Measurements from ENCODE around the gene EFHC1.

DNA sequence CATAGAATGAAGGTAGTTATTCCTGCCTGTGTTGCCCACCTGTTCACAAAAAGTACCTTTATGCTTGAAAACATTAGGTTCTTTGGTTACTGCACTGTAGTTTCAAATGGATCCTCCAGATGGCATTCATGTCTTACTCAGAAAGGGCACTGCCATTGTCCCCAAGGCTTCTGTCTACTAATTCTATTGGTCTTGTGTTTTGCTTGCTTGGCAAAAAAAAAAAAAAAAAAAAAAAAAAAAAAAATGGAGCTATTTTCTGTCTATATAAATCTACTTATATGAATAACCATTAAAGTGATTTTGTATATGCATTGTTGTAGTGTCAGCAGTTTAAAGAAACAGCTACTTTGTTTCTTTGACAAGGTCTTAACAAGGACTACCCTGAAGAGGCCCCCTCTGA lies 12.7 kb upstream of the EFHC1 start:
- TF ChIP-seq, protein P1, sequence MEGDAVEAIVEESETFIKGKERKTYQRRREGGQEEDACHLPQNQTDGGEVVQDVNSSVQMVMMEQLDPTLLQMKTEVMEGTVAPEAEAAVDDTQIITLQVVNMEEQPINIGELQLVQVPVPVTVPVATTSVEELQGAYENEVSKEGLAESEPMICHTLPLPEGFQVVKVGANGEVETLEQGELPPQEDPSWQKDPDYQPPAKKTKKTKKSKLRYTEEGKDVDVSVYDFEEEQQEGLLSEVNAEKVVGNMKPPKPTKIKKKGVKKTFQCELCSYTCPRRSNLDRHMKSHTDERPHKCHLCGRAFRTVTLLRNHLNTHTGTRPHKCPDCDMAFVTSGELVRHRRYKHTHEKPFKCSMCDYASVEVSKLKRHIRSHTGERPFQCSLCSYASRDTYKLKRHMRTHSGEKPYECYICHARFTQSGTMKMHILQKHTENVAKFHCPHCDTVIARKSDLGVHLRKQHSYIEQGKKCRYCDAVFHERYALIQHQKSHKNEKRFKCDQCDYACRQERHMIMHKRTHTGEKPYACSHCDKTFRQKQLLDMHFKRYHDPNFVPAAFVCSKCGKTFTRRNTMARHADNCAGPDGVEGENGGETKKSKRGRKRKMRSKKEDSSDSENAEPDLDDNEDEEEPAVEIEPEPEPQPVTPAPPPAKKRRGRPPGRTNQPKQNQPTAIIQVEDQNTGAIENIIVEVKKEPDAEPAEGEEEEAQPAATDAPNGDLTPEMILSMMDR (IDR thresholded peaks at IDR 0.05; ENCODE audit: insufficient read depth, low read depth, low read length) = peak; percentile 54
- no peak for TF ChIP-seq EZH2 (IDR thresholded peaks at IDR 0.05; ENCODE audit: insufficient read depth, low read length)

Data from astrocyte (in vitro differentiated cells and primary cell).